NCI-H1417 treated with DMSO at 0.1 percent for 48 hours (cell line): Measurements from ENCODE around the gene PASK.

ENCODE experiments used
- DNase-seq: peaks from one replicate; lab custom pipeline; 2025; lab: John Stamatoyannopoulos, UW

PASK gene

GRCh38 chr2:241126201-241126611 is 23.1 kb downstream of the PASK start:
- no peak for DNase-seq

- no peak for DNase-seq
These were observed 23.6 kb downstream of the PASK start for GRCh38 chr2:241125626-241126025.

- no peak for DNase-seq
These were observed 25.3 kb downstream of the PASK start for GRCh38 chr2:241123816-241124536.

DNA sequence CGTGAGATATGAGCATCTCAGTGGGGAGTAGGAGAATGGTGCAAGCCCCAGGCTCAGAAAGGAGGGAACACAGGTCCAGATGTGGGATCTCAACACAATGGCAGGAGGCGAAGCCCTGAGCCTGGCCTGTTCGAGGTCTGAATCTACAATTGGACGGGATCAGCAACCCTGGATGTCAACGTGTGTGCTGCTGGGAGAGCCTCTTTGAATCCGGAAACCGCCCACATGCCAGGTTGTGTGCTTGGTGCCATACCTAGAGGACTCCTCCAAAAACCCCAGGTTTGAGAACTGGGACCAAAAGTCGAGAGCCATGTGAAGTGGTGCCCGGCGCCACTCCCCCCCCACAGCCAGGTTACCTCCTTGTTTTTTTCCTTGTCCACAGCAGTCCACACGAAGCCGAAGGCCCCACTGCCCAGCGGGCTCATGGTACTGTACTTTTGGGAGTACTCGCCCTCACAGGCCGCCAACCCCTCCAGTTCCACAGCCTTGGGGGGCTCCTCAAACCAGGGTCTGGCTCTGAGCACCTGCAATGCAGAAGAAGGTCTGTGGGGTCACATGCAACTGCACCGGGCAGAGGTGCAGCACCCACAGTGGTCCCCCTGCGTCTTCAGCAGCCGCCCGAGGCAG is 26.8 kb downstream of the PASK start:
- DNase-seq = no peak

GRCh38 chr2:241121008-241121407 is 28.3 kb downstream of the PASK start:
- no peak for DNase-seq

DNA sequence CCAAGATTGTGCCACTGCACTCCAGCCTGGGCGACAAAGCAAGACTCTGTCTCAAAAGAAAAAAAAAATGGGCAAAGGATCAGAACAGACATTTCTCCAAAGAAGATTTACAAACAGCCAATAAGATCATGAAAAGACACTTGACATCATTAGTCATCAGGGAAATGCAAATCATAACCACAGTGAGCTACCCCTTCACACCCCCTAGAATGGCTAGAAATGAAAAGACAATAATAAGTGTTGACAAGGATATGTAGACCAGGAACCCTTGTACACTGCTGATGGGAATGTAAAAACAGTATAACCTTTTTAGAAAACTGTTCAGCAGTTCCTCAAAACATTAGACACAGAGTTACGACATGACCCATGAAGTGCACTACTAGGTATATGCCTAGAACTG is 28.8 kb downstream of the PASK start:
- DNase-seq = no peak

DNA sequence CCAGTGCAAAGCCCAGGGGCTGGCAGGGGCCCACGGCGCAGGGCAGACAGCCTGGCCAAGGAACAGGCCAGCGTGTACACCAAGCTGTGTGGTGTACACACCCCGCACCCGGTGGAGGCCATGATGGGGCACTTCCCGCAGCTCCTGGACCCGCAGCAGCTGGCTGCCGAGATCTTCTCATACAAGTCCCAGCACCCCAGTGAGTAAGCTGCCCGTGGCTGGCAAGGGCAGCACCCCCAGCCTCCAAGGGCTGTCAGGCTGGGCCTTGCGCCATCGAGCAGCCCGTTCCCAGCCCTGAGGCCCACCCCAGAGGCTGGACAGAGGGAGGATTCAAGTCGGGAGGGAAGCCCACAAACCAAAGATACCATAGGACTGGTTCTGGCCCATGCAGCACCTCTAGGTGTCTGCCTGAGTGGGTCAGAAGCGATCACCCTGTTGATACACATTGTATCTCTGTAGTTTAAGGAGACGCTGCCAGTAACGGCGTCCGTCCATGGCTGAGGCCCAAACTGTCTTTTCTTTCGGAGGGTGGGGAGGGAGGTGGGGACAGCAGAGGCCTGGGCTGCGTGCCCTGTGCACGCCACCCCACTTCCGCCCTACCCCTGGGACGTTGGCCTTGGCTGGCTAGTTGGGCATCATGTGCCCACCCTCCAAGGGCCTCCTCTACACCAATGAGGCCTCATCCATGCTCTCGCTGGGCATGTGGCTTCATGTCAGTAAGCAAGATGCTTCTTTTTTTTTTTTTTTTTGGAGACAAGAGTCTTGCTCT is 30.4 kb downstream of the PASK start:
- DNase-seq = no peak

DNA sequence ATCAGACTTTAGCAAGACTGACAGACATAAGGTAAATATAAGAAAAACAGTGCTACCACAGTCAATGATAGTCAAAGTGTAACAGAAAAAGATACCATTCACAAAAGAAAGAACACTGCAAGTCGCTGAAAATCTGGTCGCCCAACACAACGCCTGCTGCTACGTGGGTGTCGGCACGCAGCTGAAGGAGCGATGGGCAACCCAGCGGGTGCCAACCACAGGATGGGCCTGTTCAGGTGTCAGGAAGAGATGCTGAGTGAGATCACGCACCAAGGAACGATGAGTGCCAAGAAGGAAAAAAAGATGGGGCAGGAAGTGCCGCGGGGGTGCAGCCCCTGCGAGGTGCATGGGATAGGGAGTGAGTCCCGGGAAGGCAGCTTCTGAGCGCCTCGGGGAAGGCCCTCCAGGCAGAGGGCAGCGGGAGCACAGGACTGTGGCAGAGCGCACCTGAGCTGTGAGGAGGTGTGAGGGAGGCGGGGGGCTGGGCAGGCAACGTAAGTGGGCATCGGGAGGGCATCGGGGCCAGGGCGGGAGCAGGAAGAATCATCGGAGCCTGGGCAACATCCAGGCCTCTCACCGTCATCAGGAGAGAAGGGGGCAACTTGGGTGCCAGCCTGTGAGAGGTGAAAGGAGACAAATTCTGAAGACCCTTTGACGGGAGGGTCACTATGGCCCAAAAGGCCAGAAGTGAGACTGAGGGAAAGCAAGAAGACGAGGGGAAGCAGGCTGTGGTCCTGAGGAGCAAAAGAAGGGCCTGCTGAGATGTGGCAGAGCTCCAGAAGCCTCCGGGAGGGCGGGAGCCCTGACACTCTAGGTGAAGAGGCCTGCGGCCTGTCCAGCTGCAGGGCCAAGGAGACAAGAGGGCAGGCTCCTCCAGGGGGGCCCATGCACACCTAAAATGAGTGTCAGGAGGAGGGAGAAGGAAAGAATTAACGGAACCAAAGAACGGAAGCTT is 32.4 kb downstream of the PASK start:
- DNase-seq = no peak

DNA sequence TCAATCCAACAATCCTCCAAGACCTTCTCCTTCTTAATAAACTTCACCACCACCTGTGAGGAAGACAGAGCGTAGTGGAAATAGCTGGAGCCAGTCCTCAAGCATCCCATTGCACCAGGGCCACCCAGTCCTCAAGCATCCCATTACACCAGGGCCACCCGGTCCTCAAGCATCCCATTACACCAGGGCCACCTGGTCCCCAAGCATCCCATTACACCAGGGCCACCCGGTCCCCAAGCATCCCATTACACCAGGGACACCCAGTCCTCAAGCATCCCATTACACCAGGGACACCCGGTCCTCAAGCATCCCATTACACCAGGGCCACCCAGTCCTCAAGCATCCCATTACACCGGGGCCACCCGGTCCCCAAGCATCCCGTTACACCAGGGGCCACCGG is 33.9 kb downstream of the PASK start:
- DNase-seq = no peak

DNA sequence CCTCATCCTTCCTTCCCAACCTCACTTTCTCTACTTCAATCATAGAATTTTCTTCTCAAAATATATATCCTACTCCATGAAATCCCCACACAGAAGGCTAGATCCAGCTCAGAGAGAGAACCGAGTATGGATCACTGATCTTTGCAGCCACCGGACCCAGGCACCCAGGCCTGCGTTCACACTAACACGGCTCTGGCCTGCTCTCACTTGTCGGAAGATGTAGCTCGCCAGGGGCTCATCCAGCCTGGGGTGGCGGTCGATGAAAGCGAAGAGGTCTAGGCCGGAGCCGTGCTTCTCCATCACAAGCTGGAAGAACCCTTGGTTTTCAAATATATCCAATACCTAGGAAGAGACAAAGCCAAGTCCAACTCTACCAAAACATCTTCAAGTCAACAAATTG is 34.4 kb downstream of the PASK start:
- DNase-seq = no peak

GRCh38 chr2:241112592-241112991 is 36.7 kb downstream of the PASK start:
- DNase-seq = no peak

GRCh38 chr2:241112046-241112445 is 37.2 kb downstream of the PASK start:
- DNase-seq = no peak

GRCh38 chr2:241111440-241111805 is 37.8 kb downstream of the PASK start:
- no peak for DNase-seq

DNA sequence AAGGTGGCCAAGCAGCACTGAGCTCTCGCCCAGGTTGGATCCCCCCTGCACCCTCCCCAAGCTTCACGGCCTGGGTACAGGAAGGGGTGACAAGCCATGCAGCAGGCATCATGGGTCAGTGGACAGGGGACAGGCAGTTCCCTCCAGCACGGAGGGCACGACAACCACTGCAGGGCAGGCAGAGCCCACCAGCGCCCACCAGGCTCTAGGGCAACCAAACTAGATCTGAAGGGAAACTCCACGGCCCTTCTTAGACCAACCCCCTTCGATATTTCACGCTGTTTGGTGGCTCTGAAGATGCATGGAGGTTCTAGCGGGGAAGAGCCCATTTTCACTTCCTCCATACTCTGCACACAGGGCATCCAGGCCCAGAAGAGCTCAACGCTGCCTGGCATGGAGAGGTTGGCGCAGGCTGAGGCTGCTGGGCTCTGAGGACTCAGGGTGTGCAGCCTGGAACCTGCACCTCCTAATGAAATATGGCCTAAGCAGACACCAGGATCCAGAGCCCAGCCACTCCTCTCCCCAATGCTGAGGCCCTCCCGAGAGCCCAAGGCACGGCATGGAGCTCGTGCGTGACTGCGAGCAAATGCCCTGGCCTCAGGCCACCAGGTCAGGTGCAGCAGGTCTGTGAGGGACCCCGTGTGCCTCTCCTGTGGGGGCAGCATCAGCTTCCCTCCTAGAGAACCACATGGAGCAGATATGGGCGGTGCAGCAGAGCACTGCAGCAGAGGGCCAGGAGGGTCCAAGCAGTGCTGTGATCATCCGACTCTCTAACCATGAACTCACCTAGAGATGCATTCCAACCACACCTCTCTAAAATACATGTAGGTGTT is 38.4 kb downstream of the PASK start:
- DNase-seq = no peak

DNA sequence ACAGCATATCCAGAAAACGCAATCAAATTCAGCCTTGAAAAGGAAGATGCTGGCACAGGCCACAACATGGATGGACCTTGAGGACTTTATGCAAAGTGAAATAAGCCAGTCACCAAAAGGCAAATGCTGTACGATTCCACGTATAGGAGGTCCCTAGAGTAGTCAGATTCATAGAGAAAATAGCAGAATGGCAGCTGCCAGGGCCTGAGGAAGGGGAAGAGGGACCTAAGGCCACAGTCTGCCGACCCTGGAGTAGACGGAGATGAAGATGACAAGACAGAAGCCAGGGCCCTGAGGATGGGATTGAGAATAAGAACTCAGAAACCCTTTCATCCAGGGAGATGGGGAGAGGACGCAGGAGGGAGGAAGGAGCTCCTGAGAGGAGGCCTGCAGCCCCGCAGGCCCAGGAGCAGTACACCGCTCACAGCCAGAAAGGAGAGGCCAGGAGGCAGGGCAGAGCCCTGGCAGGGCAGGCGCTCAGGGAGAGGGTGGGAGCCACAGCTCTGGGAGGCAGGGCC is 39.1 kb downstream of the PASK start:
- no peak for DNase-seq

DNA sequence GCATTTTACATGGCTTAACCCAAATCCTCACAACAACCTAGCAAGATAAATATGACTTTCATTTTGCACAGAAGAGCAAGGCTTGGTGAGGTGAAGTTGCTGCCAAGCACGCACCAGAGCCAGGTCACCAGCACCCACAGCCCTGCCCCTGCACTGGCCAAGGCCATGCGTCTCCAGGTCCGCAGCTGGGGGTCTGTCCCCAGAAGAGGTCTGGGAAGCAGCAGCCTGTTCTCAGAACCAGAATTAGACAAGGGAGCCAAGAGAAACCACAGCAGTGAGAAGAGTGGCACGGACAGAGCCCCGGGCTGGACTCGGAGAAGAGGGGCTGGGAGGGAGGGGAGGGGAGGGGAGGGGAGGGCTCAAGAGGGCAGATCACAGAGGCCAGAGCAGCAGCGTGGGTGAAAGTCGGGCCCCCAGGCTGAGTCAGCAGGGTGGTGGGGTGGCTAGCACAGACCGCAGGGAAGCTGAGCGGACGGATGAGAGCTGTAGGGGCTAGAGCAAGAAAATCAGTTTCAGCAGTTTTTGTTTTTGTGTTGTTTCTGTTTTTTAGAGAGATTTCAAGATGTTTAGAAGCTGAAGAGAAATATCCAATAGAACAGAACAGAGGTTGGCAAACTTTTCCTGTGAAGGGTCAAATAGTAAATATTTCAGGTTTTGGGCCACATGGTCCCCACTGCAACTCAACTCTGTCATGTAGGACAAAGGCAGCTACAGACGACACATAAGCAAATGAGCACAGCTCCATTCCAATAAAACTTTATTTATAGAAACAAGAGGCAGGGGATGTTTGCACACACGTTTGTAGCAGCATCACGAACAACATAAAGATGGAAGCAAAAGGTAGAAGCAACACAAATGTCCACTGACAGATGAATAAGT is 39.8 kb downstream of the PASK start:
- no peak for DNase-seq

GRCh38 chr2:241108271-241109209 is 40.7 kb downstream of the PASK start:
- no peak for DNase-seq

DNA sequence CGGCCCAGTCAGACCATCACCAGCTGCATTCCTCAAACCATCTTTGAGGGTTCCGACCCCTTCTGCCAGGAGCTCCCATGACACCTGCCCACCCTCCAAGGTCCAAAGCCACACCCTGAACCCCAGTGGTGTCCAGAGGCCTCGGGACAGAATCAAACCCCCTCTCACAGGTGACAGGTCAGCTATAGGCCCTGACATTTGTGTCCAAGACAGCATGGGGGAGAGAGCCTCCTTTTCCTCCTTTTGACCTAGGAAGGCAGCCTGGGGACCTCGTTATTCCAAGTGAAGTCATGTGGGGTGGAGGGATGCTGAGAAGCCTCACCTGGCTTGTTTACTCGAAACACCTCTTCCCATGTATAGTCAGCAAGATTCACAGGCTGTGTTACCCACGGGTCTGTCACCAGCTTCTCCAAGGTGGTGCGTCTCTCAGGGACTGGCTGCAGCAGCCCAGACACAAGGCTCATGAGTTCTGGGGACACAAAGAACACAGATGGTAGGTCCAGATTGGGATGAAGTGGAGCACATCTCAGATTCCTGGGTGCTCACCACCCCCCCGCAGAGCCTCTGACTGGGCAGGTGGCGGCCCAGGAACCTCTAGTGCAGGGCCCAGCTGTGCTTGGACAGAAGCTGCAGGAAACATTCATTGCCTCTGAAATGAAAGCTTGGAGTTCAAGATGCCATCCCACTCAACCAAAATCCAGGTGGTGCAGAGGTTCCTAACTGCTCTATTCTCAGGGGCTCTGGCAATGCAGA is 42.1 kb downstream of the PASK start:
- DNase-seq = no peak
